HG02588 (cell line): Measurements from ENCODE around the gene DUSP9.
"Not testable (repeated sequence)": the region's sequence is repeated elsewhere in the genome, so short reads cannot be mapped to it uniquely, and the experiment has no call there.

Source experiments
- ATAC-seq: cut with Tn5 transposase; IDR thresholded peaks from one replicate; pipeline ENCODE4 v1.9.1; 2021; ENCODE audit warnings: mild to moderate bottlenecking, moderate library complexity; ENCODE audit not compliant: unreplicated experiment

DUSP9 gene

DNA sequence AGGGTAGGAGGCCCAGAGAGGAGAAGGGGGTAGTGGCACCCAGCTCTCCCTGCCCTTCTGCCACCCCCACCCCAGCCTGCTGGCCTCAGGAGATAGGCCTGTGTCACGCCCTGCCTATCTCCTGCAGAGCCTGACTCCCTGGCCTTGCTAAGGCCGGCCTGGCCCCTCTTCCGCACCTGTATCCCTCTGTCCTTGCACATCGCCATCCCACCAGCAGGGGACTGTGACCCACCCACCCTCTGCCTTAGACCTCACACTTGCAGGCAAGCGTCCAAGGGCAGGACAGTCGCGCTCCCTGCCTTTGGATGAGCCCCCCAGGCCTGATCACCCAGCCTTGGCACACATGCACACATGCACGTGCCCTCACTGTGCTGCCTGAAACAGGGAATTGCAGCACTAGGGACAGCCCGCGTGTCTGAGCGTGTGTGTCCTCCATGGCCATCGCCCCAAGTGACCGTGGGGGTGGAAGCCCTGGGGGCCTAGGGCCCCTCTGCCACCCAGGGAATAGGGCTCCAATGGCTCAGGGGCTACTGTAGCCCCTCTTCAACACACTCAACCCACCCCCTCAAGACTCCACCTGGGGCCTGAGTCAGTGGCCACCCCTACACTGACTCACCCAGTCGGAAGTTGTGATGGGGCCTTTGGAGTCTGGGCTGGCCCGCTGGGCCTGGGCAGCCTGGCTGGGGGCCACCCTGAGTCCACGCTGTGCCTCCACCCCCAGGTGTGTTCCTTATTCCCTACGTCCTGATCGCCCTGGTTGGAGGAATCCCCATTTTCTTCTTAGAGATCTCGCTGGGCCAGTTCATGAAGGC is 42.9 kb downstream of the DUSP9 start:
- no peak for ATAC-seq

DNA sequence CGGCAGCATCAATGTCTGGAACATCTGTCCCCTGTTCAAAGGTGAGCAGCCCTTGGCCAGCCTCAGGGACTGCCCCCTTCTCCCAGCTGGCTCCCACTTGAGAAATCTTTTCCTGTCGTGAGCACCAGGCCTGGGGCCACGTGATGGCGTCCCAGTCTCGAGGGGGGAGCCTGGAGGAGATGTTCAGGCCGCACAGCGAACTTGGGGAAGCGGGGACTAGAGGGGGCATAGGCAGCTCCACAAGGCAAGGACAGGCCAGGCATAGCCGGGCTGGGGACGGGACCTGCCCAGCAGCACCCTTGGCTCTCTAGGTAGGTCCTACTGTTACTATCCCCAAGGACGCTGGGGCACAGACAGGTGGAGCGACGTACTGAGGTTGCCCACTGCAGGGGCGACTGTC is 43.5 kb downstream of the DUSP9 start:
- ATAC-seq = no peak

DNA sequence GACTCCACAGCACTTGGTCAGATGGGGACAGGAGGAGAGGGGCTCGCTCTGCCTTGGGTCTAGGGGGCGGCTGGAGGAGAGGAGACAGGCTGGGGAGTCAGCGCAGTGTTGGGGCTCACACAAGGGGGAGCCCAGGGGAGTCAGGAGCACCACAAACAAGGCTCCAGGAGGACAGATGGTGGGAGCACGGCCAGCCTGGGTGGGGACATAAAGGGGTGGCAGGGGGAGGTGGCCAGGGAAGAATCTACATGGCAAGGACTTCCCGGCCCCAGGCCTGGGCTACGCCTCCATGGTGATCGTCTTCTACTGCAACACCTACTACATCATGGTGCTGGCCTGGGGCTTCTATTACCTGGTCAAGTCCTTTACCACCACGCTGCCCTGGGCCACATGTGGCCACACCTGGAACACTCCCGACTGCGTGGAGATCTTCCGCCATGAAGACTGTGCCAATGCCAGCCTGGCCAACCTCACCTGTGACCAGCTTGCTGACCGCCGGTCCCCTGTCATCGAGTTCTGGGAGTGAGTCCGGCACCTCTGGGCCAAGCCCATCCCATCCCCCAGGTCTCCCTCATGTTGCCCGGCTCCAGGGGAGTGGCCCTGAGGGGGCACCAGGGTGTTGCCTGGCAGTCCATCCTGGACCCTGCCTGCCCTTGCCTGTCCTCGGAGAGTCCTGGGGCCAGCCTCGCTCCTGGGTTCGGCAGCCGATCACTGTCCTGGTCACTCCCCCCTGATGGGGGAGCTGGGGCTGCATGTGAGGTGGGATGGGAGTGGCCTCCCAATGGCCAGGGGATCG is 44.2 kb downstream of the DUSP9 start:
- not testable (repeated sequence) for ATAC-seq

DNA sequence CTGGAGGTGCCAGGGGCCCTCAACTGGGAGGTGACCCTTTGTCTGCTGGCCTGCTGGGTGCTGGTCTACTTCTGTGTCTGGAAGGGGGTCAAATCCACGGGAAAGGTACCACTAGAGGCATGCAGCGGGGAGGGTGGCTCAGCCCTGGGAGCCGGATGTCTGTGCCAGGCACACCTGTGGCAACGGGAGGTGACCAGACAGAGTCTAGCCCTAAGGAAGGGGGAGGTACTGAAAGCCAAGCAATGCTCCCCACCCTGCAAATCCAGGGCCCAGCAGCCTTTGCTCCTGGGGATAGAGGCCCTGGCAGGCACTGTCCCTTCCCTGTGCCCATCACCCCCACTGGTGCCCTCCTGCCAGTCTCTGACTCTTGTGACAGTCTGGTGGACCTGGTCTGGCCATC is 45.0 kb downstream of the DUSP9 start:
- no peak for ATAC-seq

DNA sequence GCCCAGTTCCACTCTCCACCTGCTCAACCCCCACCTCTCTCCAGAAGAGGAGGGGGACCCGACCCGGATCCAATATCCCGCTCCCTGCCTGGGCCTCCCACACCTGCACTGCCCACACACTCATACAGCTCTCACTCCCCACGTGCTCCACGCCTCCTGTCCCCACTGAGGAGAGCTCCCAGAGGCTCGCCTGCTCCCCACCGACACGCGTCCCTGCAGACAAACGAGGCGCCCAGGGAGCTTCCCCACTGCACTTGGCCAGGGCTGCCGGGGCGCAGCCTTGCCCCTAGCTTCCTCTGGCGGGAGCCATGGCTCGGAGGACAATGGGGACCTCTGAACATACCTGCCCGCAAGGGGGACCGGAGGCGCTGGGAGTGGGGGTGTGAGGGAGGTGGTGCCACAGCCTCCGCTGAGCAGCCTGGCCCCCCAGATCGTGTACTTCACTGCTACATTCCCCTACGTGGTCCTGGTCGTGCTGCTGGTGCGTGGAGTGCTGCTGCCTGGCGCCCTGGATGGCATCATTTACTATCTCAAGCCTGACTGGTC is 45.7 kb downstream of the DUSP9 start:
- no peak for ATAC-seq

DNA sequence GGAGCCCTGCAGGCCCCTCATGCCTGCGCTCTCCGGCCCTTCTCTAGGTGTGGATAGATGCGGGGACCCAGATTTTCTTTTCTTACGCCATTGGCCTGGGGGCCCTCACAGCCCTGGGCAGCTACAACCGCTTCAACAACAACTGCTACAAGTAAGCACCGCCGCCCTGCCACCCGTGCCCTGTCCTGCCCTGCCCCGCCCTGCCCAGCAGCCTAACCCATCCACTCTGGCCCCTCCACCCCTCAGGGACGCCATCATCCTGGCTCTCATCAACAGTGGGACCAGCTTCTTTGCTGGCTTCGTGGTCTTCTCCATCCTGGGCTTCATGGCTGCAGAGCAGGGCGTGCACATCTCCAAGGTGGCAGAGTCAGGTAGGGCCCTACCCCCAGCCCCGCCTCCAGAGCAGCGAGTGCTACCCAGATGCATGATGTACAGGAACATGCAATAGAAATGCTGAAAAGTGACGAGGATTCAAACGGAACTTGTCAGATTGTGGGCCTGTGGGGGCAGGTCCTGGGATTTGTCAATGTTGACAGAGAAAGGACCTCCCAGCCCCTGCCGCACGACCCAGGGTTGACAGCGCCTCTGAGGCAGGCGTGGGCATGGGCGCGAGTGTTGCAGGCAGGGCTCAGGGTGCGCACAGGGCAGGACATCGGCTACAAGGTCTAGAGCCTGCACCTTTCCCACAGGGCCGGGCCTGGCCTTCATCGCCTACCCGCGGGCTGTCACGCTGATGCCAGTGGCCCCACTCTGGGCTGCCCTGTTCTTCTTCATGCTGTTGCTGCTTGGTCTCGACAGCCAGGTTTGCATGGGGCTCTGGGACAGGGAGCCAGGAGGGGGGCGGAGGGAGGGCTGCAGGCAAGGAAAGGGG is 46.4 kb downstream of the DUSP9 start:
- ATAC-seq = no peak

DNA sequence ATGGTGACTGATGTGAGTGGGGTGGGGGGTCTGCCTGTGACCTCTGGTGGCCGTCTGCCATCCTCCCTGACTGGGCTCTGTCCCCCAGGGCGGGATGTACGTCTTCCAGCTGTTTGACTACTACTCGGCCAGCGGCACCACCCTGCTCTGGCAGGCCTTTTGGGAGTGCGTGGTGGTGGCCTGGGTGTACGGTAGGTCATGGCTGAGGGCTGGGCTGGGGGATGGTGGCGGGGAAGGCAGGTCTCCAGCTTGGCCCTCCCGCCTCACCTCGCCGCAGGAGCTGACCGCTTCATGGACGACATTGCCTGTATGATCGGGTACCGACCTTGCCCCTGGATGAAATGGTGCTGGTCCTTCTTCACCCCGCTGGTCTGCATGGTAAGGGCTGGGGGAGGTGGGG is 47.3 kb downstream of the DUSP9 start:
- ATAC-seq = not testable (repeated sequence)

DNA sequence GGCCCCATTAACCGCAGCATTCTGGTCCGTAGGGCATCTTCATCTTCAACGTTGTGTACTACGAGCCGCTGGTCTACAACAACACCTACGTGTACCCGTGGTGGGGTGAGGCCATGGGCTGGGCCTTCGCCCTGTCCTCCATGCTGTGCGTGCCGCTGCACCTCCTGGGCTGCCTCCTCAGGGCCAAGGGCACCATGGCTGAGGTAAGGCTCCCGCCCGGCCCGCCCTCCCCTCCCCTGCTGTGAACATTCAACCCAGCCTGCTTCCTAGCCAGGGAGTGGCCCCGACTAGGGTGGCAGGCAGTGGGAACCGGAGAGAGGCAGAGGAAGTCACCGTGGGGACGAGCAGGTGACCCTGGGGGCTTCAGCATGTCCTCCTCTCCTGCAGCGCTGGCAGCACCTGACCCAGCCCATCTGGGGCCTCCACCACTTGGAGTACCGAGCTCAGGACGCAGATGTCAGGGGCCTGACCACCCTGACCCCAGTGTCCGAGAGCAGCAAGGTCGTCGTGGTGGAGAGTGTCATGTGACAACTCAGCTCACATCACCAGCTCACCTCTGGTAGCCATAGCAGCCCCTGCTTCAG is 47.8 kb downstream of the DUSP9 start:
- ATAC-seq = no peak

DNA sequence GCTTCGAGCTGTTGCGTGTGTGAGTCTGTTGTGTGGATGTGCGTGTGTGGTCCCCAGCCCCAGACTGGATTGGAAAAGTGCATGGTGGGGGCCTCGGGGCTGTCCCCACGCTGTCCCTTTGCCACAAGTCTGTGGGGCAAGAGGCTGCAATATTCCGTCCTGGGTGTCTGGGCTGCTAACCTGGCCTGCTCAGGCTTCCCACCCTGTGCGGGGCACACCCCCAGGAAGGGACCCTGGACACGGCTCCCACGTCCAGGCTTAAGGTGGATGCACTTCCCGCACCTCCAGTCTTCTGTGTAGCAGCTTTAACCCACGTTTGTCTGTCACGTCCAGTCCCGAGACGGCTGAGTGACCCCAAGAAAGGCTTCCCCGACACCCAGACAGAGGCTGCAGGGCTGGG is 49.1 kb downstream of the DUSP9 start:
- no peak for ATAC-seq

DNA sequence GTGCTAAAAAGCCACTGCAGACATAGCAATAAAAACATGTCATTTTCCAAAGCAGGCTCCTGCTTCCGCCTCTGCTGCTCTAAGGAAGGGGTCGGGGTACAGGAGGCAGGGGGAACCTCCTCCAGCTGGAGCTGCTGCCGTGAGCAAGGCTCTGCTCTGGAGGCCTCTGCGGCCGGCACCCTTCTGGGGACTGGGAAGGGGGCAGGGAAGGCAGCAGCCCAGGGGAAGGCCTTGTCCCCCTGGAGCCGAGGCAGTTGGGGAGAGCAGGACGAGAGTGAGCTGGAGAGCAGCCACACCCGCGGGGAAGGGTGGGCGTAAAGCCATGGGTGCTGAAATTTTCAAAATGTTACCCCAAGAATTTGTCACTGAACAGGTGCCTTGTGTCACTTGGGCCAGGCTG is 49.5 kb downstream of the DUSP9 start:
- ATAC-seq = not testable (repeated sequence)

DNA sequence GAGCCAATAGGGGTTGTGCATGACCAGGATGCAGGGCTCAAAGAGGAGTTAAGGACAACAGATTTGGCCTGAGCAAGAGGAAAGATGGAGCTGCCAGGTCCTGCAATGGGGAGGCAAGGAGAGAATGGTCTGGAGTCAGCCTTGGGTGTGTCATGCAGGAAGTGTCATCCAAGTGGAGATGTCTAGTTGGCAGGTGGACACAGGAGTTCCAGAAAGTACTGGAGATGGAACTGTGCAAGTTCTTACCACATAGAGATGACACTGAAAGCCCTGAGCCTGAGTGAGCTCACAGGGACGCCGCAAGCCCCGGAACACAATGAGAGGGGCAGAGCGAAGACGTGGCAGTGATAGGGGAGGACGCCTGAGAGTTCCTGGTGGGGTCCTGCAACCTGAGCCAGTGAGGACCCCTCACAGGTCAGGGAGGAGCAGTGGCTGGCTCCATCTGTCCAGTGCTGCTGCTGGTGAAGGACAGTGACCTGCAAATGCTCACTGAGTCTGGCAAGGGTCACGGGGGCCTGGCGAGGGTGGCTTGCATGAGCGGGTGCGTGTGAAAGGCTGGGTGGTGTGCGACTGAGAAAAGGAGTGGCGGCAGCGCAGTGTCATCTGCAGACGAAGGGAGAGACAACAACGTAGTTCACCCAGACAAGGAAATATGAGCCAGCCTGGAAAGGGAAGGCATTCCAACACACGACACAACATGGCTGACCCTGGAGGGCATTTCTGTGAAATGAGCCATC is 50.2 kb downstream of the DUSP9 start:
- ATAC-seq = not testable (repeated sequence)

DNA sequence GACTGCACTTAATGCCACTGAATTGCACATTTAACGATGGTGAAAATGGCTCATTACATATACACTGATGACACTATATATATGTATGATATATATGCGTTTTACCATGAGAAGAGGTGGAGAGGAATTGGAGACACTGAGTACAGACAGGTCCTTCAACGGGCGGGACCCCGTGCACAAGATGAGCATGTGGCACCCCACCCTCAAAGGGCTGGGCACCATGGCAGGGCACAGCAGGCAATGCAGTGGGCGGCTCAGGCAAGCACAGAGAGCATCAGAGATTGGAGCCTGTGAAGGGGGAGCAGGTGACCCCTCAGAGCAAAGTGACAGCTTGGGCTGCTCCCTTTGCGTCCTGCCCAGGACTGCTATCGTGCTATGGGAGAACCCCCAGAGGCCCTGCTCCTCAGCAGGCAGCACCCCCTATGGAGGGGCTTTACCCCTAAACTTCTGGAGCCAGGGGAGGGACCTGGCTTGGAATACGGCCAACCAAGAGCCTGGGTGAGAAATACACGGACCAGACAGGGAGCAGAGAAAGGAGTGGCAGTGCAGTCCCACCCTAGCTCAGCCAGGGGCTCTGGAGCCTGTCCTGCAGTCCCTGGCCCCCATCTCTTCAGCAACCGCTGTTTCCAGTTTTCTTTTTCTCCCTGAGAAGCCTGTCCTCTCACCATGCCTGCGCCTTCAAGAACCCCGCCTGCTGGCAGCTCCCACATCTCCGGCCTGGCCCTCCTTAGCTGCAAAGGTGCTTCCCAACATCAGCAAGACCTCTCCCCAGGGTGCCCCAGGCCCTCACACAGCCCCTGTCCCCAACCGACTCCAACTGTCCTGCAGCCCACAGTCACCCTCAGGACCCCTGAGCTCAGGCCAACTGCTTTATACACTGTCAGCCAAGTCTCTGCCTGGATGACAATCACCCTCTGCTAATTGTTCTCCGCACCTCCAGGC is 51.2 kb downstream of the DUSP9 start:
- ATAC-seq = no peak

DNA sequence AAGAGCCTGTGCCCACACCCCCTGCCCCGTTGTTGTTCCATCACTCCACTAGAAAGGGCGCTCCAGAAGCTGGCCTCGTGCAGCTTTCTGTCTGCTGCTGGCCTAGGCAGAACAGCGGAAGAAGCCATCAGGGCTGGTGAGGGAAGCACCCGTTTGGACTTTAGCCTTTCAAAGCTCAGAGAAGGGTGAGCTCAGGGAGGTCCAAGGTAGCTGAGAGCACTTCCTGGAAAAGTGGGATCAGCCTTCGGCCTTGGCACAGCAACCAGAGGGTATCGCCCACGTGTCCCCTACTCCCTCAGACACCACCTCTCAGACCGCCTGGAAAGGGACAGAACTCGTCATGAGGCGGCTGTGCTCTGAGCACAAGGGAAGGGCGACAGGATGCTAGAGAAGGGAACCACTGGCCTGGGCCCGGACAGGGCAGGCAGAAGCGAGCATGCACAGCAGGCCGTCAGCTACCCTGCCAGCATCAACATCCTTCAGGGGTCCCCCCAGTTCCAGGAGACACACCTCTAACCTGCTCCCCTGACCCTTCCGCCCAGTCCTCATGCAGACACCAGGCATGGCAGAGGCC is 52.3 kb downstream of the DUSP9 start:
- ATAC-seq = not testable (repeated sequence)

DNA sequence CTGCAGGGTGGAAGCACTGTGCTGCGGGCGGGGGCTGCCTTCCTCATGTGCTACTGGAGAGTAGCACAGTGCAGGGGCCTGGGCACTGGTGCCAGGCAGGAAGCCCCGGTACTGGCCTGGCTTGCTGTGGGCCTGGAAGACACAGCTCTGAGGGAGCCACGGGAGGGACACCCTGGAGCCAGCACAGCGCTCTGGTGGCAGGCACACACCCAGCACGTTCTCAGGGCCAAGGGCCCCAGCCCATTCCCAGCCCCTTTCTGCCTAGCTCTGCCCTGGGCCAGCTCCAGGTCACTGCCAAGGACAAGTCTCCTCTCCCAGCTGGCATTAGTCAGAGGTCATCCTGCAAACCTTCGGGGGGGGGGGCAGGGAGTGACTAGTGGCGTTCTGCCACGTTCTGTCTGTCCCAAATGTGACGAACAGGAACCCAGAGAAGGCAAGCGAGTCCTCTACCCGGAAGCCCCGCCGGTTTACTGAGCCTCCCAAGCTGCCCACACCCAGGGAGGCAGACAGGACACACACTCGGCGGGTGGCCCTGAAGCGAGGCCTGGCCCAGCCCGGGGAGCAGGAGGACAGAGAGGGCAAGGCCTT is 52.9 kb downstream of the DUSP9 start:
- not testable (repeated sequence) for ATAC-seq

DNA sequence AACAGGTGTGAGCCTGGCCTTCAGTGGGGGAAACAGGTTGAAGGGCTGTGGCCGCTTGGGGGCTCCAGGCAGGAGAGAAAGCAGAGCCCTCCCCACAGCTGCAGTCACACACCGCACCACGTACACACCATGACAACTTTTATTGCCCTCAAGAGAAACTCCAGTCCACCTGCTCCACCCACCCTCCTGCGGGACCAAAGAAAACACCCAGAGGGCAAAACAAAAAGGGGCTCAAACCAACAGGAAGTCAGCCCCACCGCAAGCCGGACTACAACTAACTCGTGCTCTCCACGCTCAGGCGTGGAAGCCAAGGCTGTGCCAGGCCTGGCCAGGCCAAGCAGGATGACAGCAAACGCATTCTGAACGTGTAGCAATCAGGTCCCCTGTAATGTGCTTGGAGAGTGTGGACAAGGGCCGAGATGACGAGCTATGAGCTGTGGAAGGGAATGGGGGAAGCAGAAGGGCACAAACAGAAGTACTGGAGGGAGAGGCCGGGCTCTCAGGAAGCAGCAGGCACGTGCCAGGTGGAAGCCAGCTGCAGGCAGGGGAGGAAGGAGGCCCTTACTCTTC is 53.5 kb downstream of the DUSP9 start:
- no peak for ATAC-seq
